HAP-1 (cell line): ENCODE measurements around the gene VPS25.
A peak's percentile ranks its signal among the peaks of the same experiment; 100 is the strongest.
"Not testable (repeated sequence)": the region's sequence is repeated elsewhere in the genome, so short reads cannot be mapped to it uniquely, and the experiment has no call there.

Source experiments
- DNase-seq, 2 experiments: peaks; one replicate each; pipeline ENCODE4 v3.0.0-alpha.2; 2016 to 2020; ENCODE audit warnings: low spot score in 2 of 2
- H3K27me3 ChIP-seq: fragments of 250-450 bp; sonication (Bioruptor Pico); 2 replicates; pipeline ENCODE4 v1.5.1; 2020; ENCODE audit warnings: low read depth, mild to moderate bottlenecking, moderate library complexity
- H3K36me3 ChIP-seq: fragments of 250-450 bp; sonication (Bioruptor Pico); replicated peaks from 2 replicates; pipeline ENCODE4 v1.5.1; 2020; ENCODE audit warnings: mild to moderate bottlenecking
- H3K4me1 ChIP-seq: fragments of 250-450 bp; sonication (Bioruptor Pico); 2 replicates; pipeline ENCODE4 v1.5.1; 2020; ENCODE audit warnings: mild to moderate bottlenecking
- H3K4me3 ChIP-seq: fragments of 250-450 bp; sonication (Bioruptor Pico); 2 replicates; pipeline ENCODE4 v1.5.1; 2020; ENCODE audit warnings: mild to moderate bottlenecking, moderate library complexity
- H3K9me3 ChIP-seq: fragments of 250-450 bp; sonication (Bioruptor Pico); 2 replicates; pipeline ENCODE4 v1.5.1; 2020; ENCODE audit warnings: mild to moderate bottlenecking, moderate library complexity
- in situ Hi-C: fragments of 300-500 bp; cut with MboI; formaldehyde crosslinking; loops from 3 replicates; pipeline ENCODE4 v1.14.3; 2020; ENCODE audit warnings: low sequenced_read_pairs, inconsistent platforms, mixed read lengths

The VPS25 gene

GRCh38 chr17:42773290-42774035 lies at the start of gene VPS25:
Gene VPS25, plus strand, starts transcription at chr17:42773449. Its CDS starts 27 bp downstream, at chr17:42773476.
- Histone ChIP-seq H3K9me3 (no peaks in the 10 kb centered on the region), H3K4me1 (peaks cover 3% of the 10 kb centered on the region; the same call in 1 of the 2 replicates), H3K27me3 (no peaks in the 10 kb centered on the region), H3K36me3 (peaks cover 41% of the 10 kb centered on the region), H3K4me3 (peak within 1 kb of the TSS; percentile 77)
- DNase-seq = peak; percentile 84 to 85
- in situ Hi-C loops = loop anchor here (25.0 kb wide), 1 partner anchor 186 kb away; the partner anchor contains the start of gene PSMC3IP

- H3K36me3 ChIP-seq = peaks cover 54% of the 10 kb centered on the region
- H3K9me3 ChIP-seq = no peaks in the 10 kb centered on the region
- no peak for DNase-seq
- H3K4me1 ChIP-seq = no peaks in the 10 kb centered on the region
- in situ Hi-C loops = no loop called here
- no peaks in the 10 kb centered on the region for H3K27me3 ChIP-seq
- no peak overlapping the region for H3K4me3 ChIP-seq
Measured at GRCh38 chr17:42723636-42724035, 49.6 kb upstream of the VPS25 start.

- in situ Hi-C loops = no loop called here
- Histone ChIP-seq H3K4me1 (no peaks in the 10 kb centered on the region), H3K36me3 (peaks cover 43% of the 10 kb centered on the region), H3K9me3 (no peaks in the 10 kb centered on the region), H3K27me3 (no peaks in the 10 kb centered on the region), H3K4me3 (no peak overlapping the region)
- DNase-seq = no peak
Measured at GRCh38 chr17:42725143-42725542, 48.1 kb upstream of the VPS25 start.

- no peak overlapping the region for H3K4me3 ChIP-seq
- DNase-seq = no peak
- peaks cover 19% of the 10 kb centered on the region for H3K4me1 ChIP-seq
- H3K27me3 ChIP-seq = no peaks in the 10 kb centered on the region
- H3K9me3 ChIP-seq = peaks cover 4% of the 10 kb centered on the region; the same call in 1 of the 2 replicates
- in situ Hi-C loops = no loop called here
- no peaks in the 10 kb centered on the region for H3K36me3 ChIP-seq
Measured at GRCh38 chr17:42740699-42741098, 32.5 kb upstream of the VPS25 start.

- in situ Hi-C loops, DNase-seq, H3K27me3 ChIP-seq, H3K4me3 ChIP-seq, H3K9me3 ChIP-seq, H3K36me3 ChIP-seq: not testable (repeated sequence)
- peaks cover 19% of the 10 kb centered on the region for H3K4me1 ChIP-seq
Measured at GRCh38 chr17:42742916-42743315, 30.3 kb upstream of the VPS25 start.

GRCh38 chr17:42743595-42744282 lies 29.5 kb upstream of the VPS25 start:
- in situ Hi-C loops = no loop called here
- no peak for DNase-seq
- no peaks in the 10 kb centered on the region for H3K27me3 ChIP-seq

GRCh38 chr17:42744283-42744805 lies 28.9 kb upstream of the VPS25 start:
- peak; percentile 71 to 91 for DNase-seq
- in situ Hi-C loops = no loop called here
- H3K4me3 ChIP-seq = peak overlapping the region; percentile 56
- H3K36me3 ChIP-seq = no peaks in the 10 kb centered on the region
- H3K9me3 ChIP-seq = peaks cover 4% of the 10 kb centered on the region; the same call in 1 of the 2 replicates
- peaks cover 19% of the 10 kb centered on the region for H3K4me1 ChIP-seq
- H3K27me3 ChIP-seq = no peaks in the 10 kb centered on the region

More at GRCh38 chr17:42743595-42744282, 29.5 kb upstream of the VPS25 start:
- Histone ChIP-seq H3K4me1 (peaks cover 19% of the 10 kb centered on the region), H3K36me3 (no peaks in the 10 kb centered on the region), H3K9me3 (peaks cover 4% of the 10 kb centered on the region; the same call in 1 of the 2 replicates), H3K4me3 (peak overlapping the region; percentile 56)

- in situ Hi-C loops = no loop called here
- H3K4me3 ChIP-seq = peak within 1 kb of the TSS; percentile 56
- H3K9me3 ChIP-seq = peaks cover 4% of the 10 kb centered on the region; the same call in 1 of the 2 replicates
- peaks cover 19% of the 10 kb centered on the region for H3K4me1 ChIP-seq
- no peaks in the 10 kb centered on the region for H3K36me3 ChIP-seq
- H3K27me3 ChIP-seq = no peaks in the 10 kb centered on the region
- peak; percentile 95 for DNase-seq
Measured at GRCh38 chr17:42744806-42745617, 28.2 kb upstream of the VPS25 start, which contains the start of gene EZH1. Gene EZH1, minus strand, starts transcription at chr17:42745040. Its CDS starts 16,099 bp downstream, at chr17:42728941.

GRCh38 chr17:42748202-42748907 lies 24.9 kb upstream of the VPS25 start:
- peaks cover 13% of the 10 kb centered on the region for H3K4me1 ChIP-seq
- H3K4me3 ChIP-seq = no peak overlapping the region
- peaks cover 4% of the 10 kb centered on the region; the same call in 1 of the 2 replicates for H3K9me3 ChIP-seq
- no peaks in the 10 kb centered on the region for H3K36me3 ChIP-seq
- in situ Hi-C loops = no loop called here
- no peak for DNase-seq
- no peaks in the 10 kb centered on the region; the same call in 1 of the 2 replicates for H3K27me3 ChIP-seq

- H3K27me3 ChIP-seq = no peaks in the 10 kb centered on the region; the same call in 1 of the 2 replicates
- H3K9me3 ChIP-seq = peaks cover 4% of the 10 kb centered on the region; the same call in 1 of the 2 replicates
- no peak overlapping the region for H3K4me3 ChIP-seq
- H3K4me1 ChIP-seq = peaks cover 6% of the 10 kb centered on the region
- in situ Hi-C loops = no loop called here
- DNase-seq = no peak
- H3K36me3 ChIP-seq = no peaks in the 10 kb centered on the region
Measured at GRCh38 chr17:42748908-42749798, 24.1 kb upstream of the VPS25 start.

GRCh38 chr17:42750739-42751344 lies 22.4 kb upstream of the VPS25 start:
- H3K27me3 ChIP-seq = no peaks in the 10 kb centered on the region; the same call in 1 of the 2 replicates
- H3K9me3 ChIP-seq = no peaks in the 10 kb centered on the region
- no peaks in the 10 kb centered on the region for H3K4me1 ChIP-seq
- no peaks in the 10 kb centered on the region for H3K36me3 ChIP-seq
- DNase-seq = no peak
- in situ Hi-C loops = loop anchor here (25.0 kb wide), 1 partner anchor 164 kb away; the partner anchor contains the start of gene PSMC3IP
- no peak overlapping the region for H3K4me3 ChIP-seq
